K562 (cell line): ENCODE results near the gene ZNF324B. TPM values are rescaled to one million over a fixed set of nuclear protein-coding genes. Genes with fewer than 3 reads are reported as not detected.

ENCODE experiments used
- AFF1 ChIP-seq, 2 experiments: fragments of 450-650 bp; IDR thresholded peaks; 2 replicates each; pipeline ENCODE4 v1.6.1; 2018; ENCODE audit warnings: mild to moderate bottlenecking in 2 of 2, low read depth in 1 of 2; ENCODE audit not compliant: partially characterized antibody in 2 of 2
- BMI1 ChIP-seq: fragments of 150-350 bp; IDR thresholded peaks from 2 replicates; pipeline ENCODE4 v1.6.1; 2014; ENCODE audit warnings: low read length
- CBX1 ChIP-seq: sonication (generic); IDR thresholded peaks from 2 replicates; pipeline ENCODE4 v1.6.1; 2016; ENCODE audit warnings: antibody characterized with exemption, low read depth, mild to moderate bottlenecking
- DLX4 ChIP-seq: fragments of 250-450 bp; sonication (Bioruptor Pico); IDR thresholded peaks from 2 replicates; pipeline ENCODE4 v1.6.1; 2021; ENCODE audit warnings: mild to moderate bottlenecking
- EGR1 ChIP-seq: fragments of 450-650 bp; conservative IDR thresholded peaks from 2 replicates; pipeline ENCODE4 v1.6.1; 2017; ENCODE audit warnings: mild to moderate bottlenecking
- FOSL1 ChIP-seq: fragments of 200-800 bp; sonication (Bioruptor generic); conservative IDR thresholded peaks from 2 replicates; pipeline ENCODE4 v1.6.1; 2016; ENCODE audit warnings: missing genetic modification characterization, missing compliant biosample characterization
- HDAC1 ChIP-seq, 2 experiments: fragments of 450-650 bp; IDR thresholded peaks; 2 replicates each; pipeline ENCODE4 v1.6.1; 2016 to 2017; ENCODE audit warnings: inconsistent platforms in 1 of 2, mild to moderate bottlenecking in 1 of 2, moderate library complexity in 1 of 2
- NR1H2 ChIP-seq: sonication (generic); formaldehyde crosslinking; IDR thresholded peaks from 2 replicates; pipeline ENCODE4 v1.4.0; 2020; ENCODE audit warnings: mild to moderate bottlenecking, missing genetic modification reagents
- PHF20 ChIP-seq: fragments of 450-650 bp; IDR thresholded peaks from 2 replicates; pipeline ENCODE4 v1.6.1; 2018; ENCODE audit not compliant: partially characterized antibody
- PML ChIP-seq: IDR thresholded peaks from 2 replicates; pipeline ENCODE4 v1.6.1; 2012; ENCODE audit warnings: low read length, inconsistent platforms
- RBM25 ChIP-seq: fragments of 200-400 bp; formaldehyde crosslinking; IDR thresholded peaks from 2 replicates; pipeline ENCODE4 v1.6.1; 2018; ENCODE audit warnings: low read length, low read depth, moderate library complexity; ENCODE audit not compliant: severe bottlenecking
- SIX5 ChIP-seq, 2 experiments: IDR thresholded peaks; 2 replicates each; pipeline ENCODE4 v1.6.1; 2011; ENCODE audit warnings: low read length in 2 of 2, borderline replicate concordance in 1 of 2, low read depth in 1 of 2, mild to moderate bottlenecking in 1 of 2, moderate library complexity in 1 of 2; ENCODE audit not compliant: insufficient read depth in 1 of 2
- SP1 ChIP-seq: sonication (generic); formaldehyde crosslinking; IDR thresholded peaks from 2 replicates; pipeline ENCODE4 v1.8.1; 2022; ENCODE audit warnings: mild to moderate bottlenecking, missing genetic modification reagents
- USF1 ChIP-seq: sonication (generic); formaldehyde crosslinking; IDR thresholded peaks from 2 replicates; pipeline ENCODE4 v1.9.0; 2022; ENCODE audit warnings: mild to moderate bottlenecking, missing genetic modification reagents
- ZBTB2 ChIP-seq: fragments of 450-650 bp; IDR thresholded peaks from 2 replicates; pipeline ENCODE4 v1.6.1; 2016; ENCODE audit warnings: antibody characterized with exemption
- ZNF146 ChIP-seq: IDR thresholded peaks from one replicate; pipeline ENCODE4 v1.6.1; 2018; ENCODE audit warnings: missing compliant biosample characterization; ENCODE audit not compliant: unreplicated experiment
- ZNF280A ChIP-seq: fragments of 450-650 bp; IDR thresholded peaks from 2 replicates; pipeline ENCODE4 v1.6.1; 2018; ENCODE audit warnings: mild to moderate bottlenecking, low read depth; ENCODE audit not compliant: partially characterized antibody
- ZNF584 ChIP-seq: fragments of 200-800 bp; sonication (Bioruptor generic); IDR thresholded peaks from 2 replicates; pipeline ENCODE4 v1.6.1; 2016; ENCODE audit warnings: low read depth, mild to moderate bottlenecking, missing genetic modification characterization, missing compliant biosample characterization
- ZNF79 ChIP-seq: fragments of 250-450 bp; sonication (Bioruptor Pico); IDR thresholded peaks from 2 replicates; pipeline ENCODE4 v1.4.0; 2020; ENCODE audit warnings: low read depth, mild to moderate bottlenecking, moderate library complexity
- polyA plus RNA-seq, 8 experiments: library from polyadenylated mRNA; depleted of rRNA in 4 of 8; stranded (reverse) in 5 of 8; unstranded in 3 of 8; fragments of >200 nt; fragmentation: Nextera tagmentation in 2 of 8; fragmentation: Illumina TruSeq in 1 of 8; extraction: Ambion mirVana in 2 of 8; extraction: Trizol in 1 of 8; gene quantifications; 2 replicates each; pipeline versions ENCODE4 v1.2.1 to v1.2.3, GENCODE V29; 2011 to 2014; ENCODE audit warnings: inconsistent platforms in 1 of 8, missing spikeins in 1 of 8
- total RNA-seq, 7 experiments: library from RNA; depleted of rRNA in 6 of 7; stranded (reverse); fragments of >200 nt in 6 of 7; fragmentation: Illumina TruSeq in 2 of 7; extraction: Trizol in 2 of 7; gene quantifications; 2 replicates each; pipeline versions ENCODE4 v1.2.1 to v1.2.3, GENCODE V29; 2011 to 2021; ENCODE audit warnings: low replicate concordance in 1 of 7

The ZNF324B gene
- total and polyA plus RNA-seq, 9 of the 15 experiments (the other 6 are each of a cell fraction or from before 2014, with no cell fraction given) = 0.20 to 13.5 (median 5.7) TPM

GRCh38 chr19:58408152-58409009 lies 43.0 kb upstream of the ZNF324B start, which contains the start of gene ZNF584 (continued):
- TF ChIP-seq ZNF584 = no peak
- no peak for TF ChIP-seq ZNF146
- TF ChIP-seq ZNF280A = no peak
- TF ChIP-seq PML = peak; percentile 49; the same call in 1 of the 2 replicates
- TF ChIP-seq FOSL1 (tag) = no peak; the same call in 1 of the 2 replicates
- no peak for TF ChIP-seq ZNF79 (CRISPR knock-in tag)
- peak; percentile 73 to 87 for TF ChIP-seq SIX5 (IDR thresholded peaks at IDR 0.05; ENCODE audit: borderline replicate concordance in 1 of 2, insufficient read depth in 1 of 2, low read depth in 1 of 2, low read length in 2 of 2)
- TF ChIP-seq PHF20 = no peak
- peak; percentile 92 for TF ChIP-seq SP1 (CRISPR knock-in tag)
- TF ChIP-seq NR1H2 (CRISPR knock-in tag) = no peak
- peak; percentile 76 for TF ChIP-seq RBM25
- TF ChIP-seq CBX1 = 0 out of 2 replicates have a peak, but pooled peaks have one; percentile 15
- TF ChIP-seq BMI1 = peak; percentile 55; the same call in 1 of the 2 replicates
- no peak for TF ChIP-seq USF1 (CRISPR knock-in tag)
- peak in 1 of 2 experiments; percentile 87; a peak in 2 of 4 replicates for TF ChIP-seq HDAC1 (IDR thresholded peaks at IDR 0.05)
- no peak for TF ChIP-seq DLX4 (CRISPR knock-in tag)
- peak; percentile 97 for TF ChIP-seq EGR1
- peak in 1 of 2 experiments; percentile 90 for TF ChIP-seq AFF1 (IDR thresholded peaks at IDR 0.05; ENCODE audit: low read depth in 1 of 2, partially characterized antibody in 2 of 2)
- TF ChIP-seq ZBTB2 = peak; percentile 89
